CD14-positive monocyte (primary cell): ENCODE results near the gene CLASP1. TPM values are rescaled to one million over a fixed set of nuclear protein-coding genes. Genes with fewer than 3 reads are reported as not detected.

Experiments
- DNase-seq, 3 donors: peaks; one replicate each; pipeline ENCODE4 v3.0.0-alpha.2; 2011 to 2022
- H2AFZ ChIP-seq: 2 replicates; pipeline ENCODE4 v1.6.0; 2012; ENCODE audit warnings: mild to moderate bottlenecking, low read depth, low read length, inconsistent platforms; ENCODE audit not compliant: insufficient read depth, poor library complexity, severe bottlenecking
- H3K27ac ChIP-seq, 2 donors: 1 replicate in 1 of 2; 2 replicates in 1 of 2; pipeline ENCODE4 v1.5.1; 2012 to 2013; ENCODE audit warnings: low read length in 2 of 2, control low read depth in 1 of 2, inconsistent platforms in 1 of 2, low read depth in 1 of 2, mild to moderate bottlenecking in 1 of 2
- H3K27me3 ChIP-seq, 2 donors: one replicate each; pipeline versions ENCODE4 v1.6.0 to v1.6.1; 2011 to 2013; ENCODE audit warnings: low read length in 2 of 2; ENCODE audit not compliant: control insufficient read depth in 2 of 2, insufficient read depth in 2 of 2
- H3K36me3 ChIP-seq, 2 donors: replicated peaks in 1 of 2; 1 replicate in 1 of 2; 2 replicates in 1 of 2; pipeline versions ENCODE4 v1.5.1 to v1.6.1; 2012 to 2013; ENCODE audit warnings: low read length in 2 of 2, control low read depth in 1 of 2, inconsistent platforms in 1 of 2, mild to moderate bottlenecking in 1 of 2; ENCODE audit not compliant: insufficient read depth in 2 of 2, control insufficient read depth in 1 of 2
- H3K4me1 ChIP-seq, 2 donors: 1 replicate in 1 of 2; 2 replicates in 1 of 2; pipeline versions ENCODE4 v1.5.1 to v1.6.1; 2012 to 2013; ENCODE audit warnings: low read length in 2 of 2, control low read depth in 1 of 2, inconsistent platforms in 1 of 2, mild to moderate bottlenecking in 1 of 2, moderate library complexity in 1 of 2; ENCODE audit not compliant: insufficient read depth in 2 of 2, control insufficient read depth in 1 of 2
- H3K4me2 ChIP-seq: replicated peaks from 2 replicates; pipeline ENCODE3; 2012; ENCODE audit warnings: low read length, moderate library complexity, mild to moderate bottlenecking; ENCODE audit not compliant: poor library complexity, severe bottlenecking; ENCODE audit errors: extremely low read depth
- H3K4me3 ChIP-seq, 3 experiments: fragments of 200-600 bp in 1 of 3; sonication (generic) in 1 of 3; replicated peaks in 1 of 3; 1 replicate in 2 of 3; 2 replicates in 1 of 3; pipeline ENCODE4 v1.5.1; 2011 to 2013; ENCODE audit warnings: low read length in 3 of 3, mild to moderate bottlenecking in 3 of 3, control low read depth in 2 of 3, low read depth in 2 of 3, inconsistent platforms in 1 of 3, moderate library complexity in 1 of 3
- H3K79me2 ChIP-seq: 2 replicates; pipeline ENCODE4 v1.6.0; 2012; ENCODE audit warnings: mild to moderate bottlenecking, control low read depth, inconsistent platforms, low read length, moderate library complexity; ENCODE audit not compliant: insufficient read depth
- H3K9ac ChIP-seq: 2 replicates; pipeline ENCODE4 v1.6.0; 2017; ENCODE audit warnings: low read length, mild to moderate bottlenecking; ENCODE audit not compliant: insufficient read depth, poor library complexity, severe bottlenecking
- H3K9me3 ChIP-seq, 2 donors: replicated peaks in 1 of 2; 1 replicate in 1 of 2; 2 replicates in 1 of 2; pipeline versions ENCODE4 v1.5.1 to v1.6.1; 2012 to 2013; ENCODE audit warnings: low read length in 2 of 2, control low read depth in 1 of 2; ENCODE audit not compliant: control insufficient read depth in 1 of 2, insufficient read depth in 1 of 2
- H4K20me1 ChIP-seq: 2 replicates; pipeline ENCODE4 v1.6.0; 2012; ENCODE audit warnings: mild to moderate bottlenecking, low read length, control low read depth, moderate library complexity; ENCODE audit not compliant: insufficient read depth
- H3K27ac Mint-ChIP-seq, 7 donors: one replicate each; pipeline ENCODE4 v1.8.0; 2020; ENCODE audit warnings: mild to moderate bottlenecking in 7 of 7, mixed read lengths in 7 of 7, moderate library complexity in 6 of 7, inconsistent platforms in 2 of 7
- H3K27me3 Mint-ChIP-seq, 3 donors: one replicate each; pipeline ENCODE4 v1.8.0; 2021 to 2022; ENCODE audit warnings: low read depth in 3 of 3, mild to moderate bottlenecking in 3 of 3, mixed read lengths in 3 of 3, moderate library complexity in 3 of 3, inconsistent platforms in 1 of 3
- H3K36me3 Mint-ChIP-seq, 2 donors: one replicate each; pipeline ENCODE4 v1.8.0; 2020; ENCODE audit warnings: mixed read lengths in 2 of 2, inconsistent platforms in 1 of 2, mild to moderate bottlenecking in 1 of 2
- H3K4me1 Mint-ChIP-seq: one replicate; pipeline ENCODE4 v1.8.0; 2020; ENCODE audit warnings: mild to moderate bottlenecking, mixed read lengths
- H3K4me3 Mint-ChIP-seq, 2 donors: one replicate each; pipeline ENCODE4 v1.8.0; 2020; ENCODE audit warnings: mild to moderate bottlenecking in 2 of 2, mixed read lengths in 2 of 2, moderate library complexity in 1 of 2
- H3K9me3 Mint-ChIP-seq, 7 donors: one replicate each; pipeline ENCODE4 v1.8.0; 2020 to 2022; ENCODE audit warnings: mixed read lengths in 7 of 7, mild to moderate bottlenecking in 6 of 7, moderate library complexity in 6 of 7, inconsistent platforms in 2 of 7
- whole genome bisulfite sequencing: methylation state at CpG from one replicate; pipeline ENCODE4 v1.1.5; 2013; ENCODE audit warnings: missing lambda C conversion rate; ENCODE audit not compliant: insufficient coverage; 5-methylcytosine and 5-hydroxymethylcytosine counted together
- intact Hi-C, 2 donors: fragments of 100-400 bp; cut with micrococcal nuclease; formaldehyde crosslinking; loops; one replicate each; pipeline versions ENCODE4 v1.15.0 to v1.15.1; 2023
- polyA plus RNA-seq, 3 donors: library from polyadenylated mRNA; depleted of rRNA in 1 of 3; unstranded in 2 of 3; stranded (reverse) in 1 of 3; fragments of 300-500 nt in 2 of 3; fragments of >200 nt in 1 of 3; fragmentation: Illumina TruSeq in 2 of 3; gene quantifications; 1 replicate in 2 of 3; 2 replicates in 1 of 3; pipeline ENCODE4 v1.2.3, GENCODE V29; 2012 to 2021
- TF ChIP-seq, protein P1 (sequence below): fragments of 200-600 bp; IDR thresholded peaks from one replicate; pipeline ENCODE4 v1.8.0; 2022; ENCODE audit warnings: antibody characterized with exemption, mild to moderate bottlenecking

Gene CLASP1
- polyA plus RNA-seq, 3 donors, result 4.8 to 8.1 (median 7.6) TPM

DNA sequence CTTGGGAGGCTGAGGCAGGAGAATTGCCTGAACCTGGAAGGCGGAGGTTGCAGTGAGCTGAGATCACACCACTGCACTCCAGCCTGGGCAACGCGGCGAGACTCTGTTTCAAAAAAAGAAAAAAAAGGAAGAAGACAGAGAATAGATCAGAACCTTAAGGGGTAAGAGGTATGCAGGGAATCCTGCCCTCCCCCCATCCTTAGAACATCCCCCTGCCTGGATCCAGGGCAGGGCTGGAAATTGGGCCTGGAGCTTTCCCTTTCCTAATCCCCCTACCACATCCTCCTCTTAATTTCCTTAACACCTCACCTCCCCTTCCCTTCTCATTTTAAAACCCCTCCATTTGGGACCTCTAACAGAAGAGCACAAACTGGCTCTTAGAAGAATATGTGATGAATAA is 62.1 kb downstream of the CLASP1 start:
- Mint-ChIP-seq H3K4me1 (peaks cover 10% of the 10 kb centered on the region), H3K4me3 (no peak overlapping the region), H3K27me3 (peaks cover 0 to 2% (median under 1%) of the 10 kb centered on the region in 3 donors), H3K36me3 (peaks cover 20 to 25% of the 10 kb centered on the region in 2 donors), H3K9me3 (no peaks in the 10 kb centered on the region), H3K27ac (peak overlapping the region in 5 of 7 donors; percentile 19 to 71 (median 47))
- TF ChIP-seq, protein P1, sequence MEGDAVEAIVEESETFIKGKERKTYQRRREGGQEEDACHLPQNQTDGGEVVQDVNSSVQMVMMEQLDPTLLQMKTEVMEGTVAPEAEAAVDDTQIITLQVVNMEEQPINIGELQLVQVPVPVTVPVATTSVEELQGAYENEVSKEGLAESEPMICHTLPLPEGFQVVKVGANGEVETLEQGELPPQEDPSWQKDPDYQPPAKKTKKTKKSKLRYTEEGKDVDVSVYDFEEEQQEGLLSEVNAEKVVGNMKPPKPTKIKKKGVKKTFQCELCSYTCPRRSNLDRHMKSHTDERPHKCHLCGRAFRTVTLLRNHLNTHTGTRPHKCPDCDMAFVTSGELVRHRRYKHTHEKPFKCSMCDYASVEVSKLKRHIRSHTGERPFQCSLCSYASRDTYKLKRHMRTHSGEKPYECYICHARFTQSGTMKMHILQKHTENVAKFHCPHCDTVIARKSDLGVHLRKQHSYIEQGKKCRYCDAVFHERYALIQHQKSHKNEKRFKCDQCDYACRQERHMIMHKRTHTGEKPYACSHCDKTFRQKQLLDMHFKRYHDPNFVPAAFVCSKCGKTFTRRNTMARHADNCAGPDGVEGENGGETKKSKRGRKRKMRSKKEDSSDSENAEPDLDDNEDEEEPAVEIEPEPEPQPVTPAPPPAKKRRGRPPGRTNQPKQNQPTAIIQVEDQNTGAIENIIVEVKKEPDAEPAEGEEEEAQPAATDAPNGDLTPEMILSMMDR, result no peak
- Histone ChIP-seq H3K9ac (no peak overlapping the region), H2AFZ (no peak overlapping the region), H3K4me1 (peaks cover 4 to 8% of the 10 kb centered on the region in 2 donors), H4K20me1 (peaks cover 41% of the 10 kb centered on the region), H3K27ac (no peak overlapping the region), H3K27me3 (no peaks in the 10 kb centered on the region), H3K4me3 (no peak overlapping the region), H3K79me2 (peaks cover 79% of the 10 kb centered on the region), H3K9me3 (no peaks in the 10 kb centered on the region), H3K4me2 (no peak overlapping the region), H3K36me3 (peaks cover 6 to 17% of the 10 kb centered on the region in 2 donors)
- DNase-seq, result no peak
- no CpG with 5 or more reads among the region's 4 CpGs for WGBS
- intact Hi-C loops, result no loop called here

DNA sequence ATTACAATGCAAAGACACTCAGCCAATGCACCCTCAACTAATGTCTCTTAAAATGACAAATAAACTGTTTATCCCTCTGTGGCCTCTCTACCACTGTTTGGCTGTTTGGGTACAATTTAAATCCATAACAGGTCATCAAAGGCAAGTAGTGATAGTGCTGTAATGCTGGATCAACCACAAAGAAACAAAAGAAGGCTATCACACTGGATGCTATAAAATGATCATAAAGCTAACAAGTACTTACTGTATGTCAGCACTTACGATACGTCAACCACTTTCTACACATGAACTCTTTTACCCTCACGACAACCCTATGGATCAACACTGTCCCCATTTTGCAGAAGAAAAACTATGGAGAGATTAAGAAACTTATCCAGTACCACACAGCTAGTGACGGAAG is 64.5 kb downstream of the CLASP1 start:
- H3K27ac Mint-ChIP-seq, result no peak overlapping the region

More for the DNA sequence above, 64.5 kb downstream of the CLASP1 start:
- no peaks in the 10 kb centered on the region for H3K4me1 ChIP-seq
- H2AFZ ChIP-seq, result no peak overlapping the region
- H3K9me3 ChIP-seq, result no peaks in the 10 kb centered on the region
- peaks cover 35% of the 10 kb centered on the region for H4K20me1 ChIP-seq
- H3K27ac ChIP-seq, result peak overlapping the region in 1 of 2 donors; percentile 28
- no peak overlapping the region for H3K4me2 ChIP-seq
- TF ChIP-seq, protein P1, result no peak
- Mint-ChIP-seq H3K27me3 (peaks cover 0 to 1% (median 0%) of the 10 kb centered on the region in 3 donors), H3K4me1 (peaks cover under 1% of the 10 kb centered on the region), H3K36me3 (peaks cover 16 to 26% of the 10 kb centered on the region in 2 donors), H3K4me3 (no peak overlapping the region), H3K9me3 (no peaks in the 10 kb centered on the region)
- no peak overlapping the region for H3K4me3 ChIP-seq
- H3K27me3 ChIP-seq, result no peaks in the 10 kb centered on the region
- H3K9ac ChIP-seq, result no peak overlapping the region
- H3K36me3 ChIP-seq, result peaks cover 6 to 15% of the 10 kb centered on the region in 2 donors
- DNase-seq, result no peak
- peaks cover 75% of the 10 kb centered on the region for H3K79me2 ChIP-seq
- WGBS, result no CpG with 5 or more reads among the region's 4 CpGs
- intact Hi-C loops, result no loop called here
